Measurements from ENCODE around the gene PCSK1N. TPM values are rescaled to one million over a fixed set of nuclear protein-coding genes. Genes with fewer than 3 reads are reported as not detected.

The PCSK1N gene
- total and polyA plus RNA-seq, 9 of the 15 experiments (the other 6 are each of a cell fraction or from before 2014, with no cell fraction given): 0.07 to 0.55 (median 0.54) TPM; not detected in 6

DNA sequence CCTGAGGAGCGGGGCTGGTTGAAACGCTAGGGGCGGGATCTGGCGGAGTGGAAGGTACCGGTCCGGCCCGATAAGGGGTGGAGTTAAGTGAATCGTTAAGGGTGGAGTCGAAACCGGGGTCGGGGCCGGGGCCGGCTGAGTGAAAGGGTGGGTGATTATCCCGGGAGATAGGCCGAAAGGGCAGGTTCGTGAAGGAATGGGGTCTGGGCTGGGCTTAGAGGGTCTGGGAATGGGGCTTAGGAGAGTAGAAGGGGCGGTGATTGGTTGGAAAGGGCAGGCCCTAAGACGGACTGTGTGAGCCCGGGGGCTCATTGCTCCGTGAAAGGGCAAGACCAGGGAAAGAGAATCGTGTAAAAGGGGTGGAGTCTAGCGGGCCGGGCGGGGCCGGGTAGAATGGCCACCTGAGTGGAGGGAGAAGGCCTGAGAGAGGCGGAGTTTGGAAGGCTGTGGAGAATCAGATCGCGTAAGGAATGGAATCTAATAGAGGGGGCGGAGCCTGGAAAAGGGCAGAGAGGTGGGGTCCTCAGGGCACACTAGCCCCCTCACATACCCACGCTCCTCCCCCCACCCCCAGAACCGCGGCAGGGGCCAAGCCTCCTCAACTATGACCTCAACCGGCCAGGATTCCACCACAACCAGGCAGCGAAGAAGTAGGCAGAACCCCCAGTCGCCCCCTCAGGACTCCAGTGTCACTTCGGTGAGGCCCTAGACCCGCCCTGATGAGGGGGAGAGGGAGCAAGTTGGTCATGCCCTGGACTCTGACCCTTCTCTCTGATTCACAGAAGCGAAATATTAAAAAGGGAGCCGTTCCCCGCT is 33.1 kb downstream of the PCSK1N start (continued):
- TF ChIP-seq RAD51 (IDR thresholded peaks at IDR 0.05; ENCODE audit: borderline replicate concordance, low read depth) (no peak), ZC3H8 (IDR thresholded peaks at IDR 0.05) (0 out of 2 replicates have a peak, but pooled peaks have one; percentile 43), RBFOX2 (IDR thresholded peaks at IDR 0.05; ENCODE audit: low read depth, low read length) (peak; percentile 65), POLR2B (IDR thresholded peaks at IDR 0.05; ENCODE audit: low read depth, partially characterized antibody) (peak; percentile 92), PTTG1 (tag; IDR thresholded peaks at IDR 0.05; ENCODE audit: low read depth) (no peak), SREBF2 (CRISPR knock-in tag; IDR thresholded peaks at IDR 0.05) (no peak), SP1 (CRISPR knock-in tag; IDR thresholded peaks at IDR 0.05) (0 out of 2 replicates have a peak, but pooled peaks have one; percentile 52)
- TF ChIP-seq, protein P1, sequence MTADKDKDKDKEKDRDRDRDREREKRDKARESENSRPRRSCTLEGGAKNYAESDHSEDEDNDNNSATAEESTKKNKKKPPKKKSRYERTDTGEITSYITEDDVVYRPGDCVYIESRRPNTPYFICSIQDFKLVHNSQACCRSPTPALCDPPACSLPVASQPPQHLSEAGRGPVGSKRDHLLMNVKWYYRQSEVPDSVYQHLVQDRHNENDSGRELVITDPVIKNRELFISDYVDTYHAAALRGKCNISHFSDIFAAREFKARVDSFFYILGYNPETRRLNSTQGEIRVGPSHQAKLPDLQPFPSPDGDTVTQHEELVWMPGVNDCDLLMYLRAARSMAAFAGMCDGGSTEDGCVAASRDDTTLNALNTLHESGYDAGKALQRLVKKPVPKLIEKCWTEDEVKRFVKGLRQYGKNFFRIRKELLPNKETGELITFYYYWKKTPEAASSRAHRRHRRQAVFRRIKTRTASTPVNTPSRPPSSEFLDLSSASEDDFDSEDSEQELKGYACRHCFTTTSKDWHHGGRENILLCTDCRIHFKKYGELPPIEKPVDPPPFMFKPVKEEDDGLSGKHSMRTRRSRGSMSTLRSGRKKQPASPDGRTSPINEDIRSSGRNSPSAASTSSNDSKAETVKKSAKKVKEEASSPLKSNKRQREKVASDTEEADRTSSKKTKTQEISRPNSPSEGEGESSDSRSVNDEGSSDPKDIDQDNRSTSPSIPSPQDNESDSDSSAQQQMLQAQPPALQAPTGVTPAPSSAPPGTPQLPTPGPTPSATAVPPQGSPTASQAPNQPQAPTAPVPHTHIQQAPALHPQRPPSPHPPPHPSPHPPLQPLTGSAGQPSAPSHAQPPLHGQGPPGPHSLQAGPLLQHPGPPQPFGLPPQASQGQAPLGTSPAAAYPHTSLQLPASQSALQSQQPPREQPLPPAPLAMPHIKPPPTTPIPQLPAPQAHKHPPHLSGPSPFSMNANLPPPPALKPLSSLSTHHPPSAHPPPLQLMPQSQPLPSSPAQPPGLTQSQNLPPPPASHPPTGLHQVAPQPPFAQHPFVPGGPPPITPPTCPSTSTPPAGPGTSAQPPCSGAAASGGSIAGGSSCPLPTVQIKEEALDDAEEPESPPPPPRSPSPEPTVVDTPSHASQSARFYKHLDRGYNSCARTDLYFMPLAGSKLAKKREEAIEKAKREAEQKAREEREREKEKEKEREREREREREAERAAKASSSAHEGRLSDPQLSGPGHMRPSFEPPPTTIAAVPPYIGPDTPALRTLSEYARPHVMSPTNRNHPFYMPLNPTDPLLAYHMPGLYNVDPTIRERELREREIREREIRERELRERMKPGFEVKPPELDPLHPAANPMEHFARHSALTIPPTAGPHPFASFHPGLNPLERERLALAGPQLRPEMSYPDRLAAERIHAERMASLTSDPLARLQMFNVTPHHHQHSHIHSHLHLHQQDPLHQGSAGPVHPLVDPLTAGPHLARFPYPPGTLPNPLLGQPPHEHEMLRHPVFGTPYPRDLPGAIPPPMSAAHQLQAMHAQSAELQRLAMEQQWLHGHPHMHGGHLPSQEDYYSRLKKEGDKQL (CRISPR knock-in tag; IDR thresholded peaks at IDR 0.05; ENCODE audit: borderline replicate concordance): no peak
- TF ChIP-seq, protein P2, sequence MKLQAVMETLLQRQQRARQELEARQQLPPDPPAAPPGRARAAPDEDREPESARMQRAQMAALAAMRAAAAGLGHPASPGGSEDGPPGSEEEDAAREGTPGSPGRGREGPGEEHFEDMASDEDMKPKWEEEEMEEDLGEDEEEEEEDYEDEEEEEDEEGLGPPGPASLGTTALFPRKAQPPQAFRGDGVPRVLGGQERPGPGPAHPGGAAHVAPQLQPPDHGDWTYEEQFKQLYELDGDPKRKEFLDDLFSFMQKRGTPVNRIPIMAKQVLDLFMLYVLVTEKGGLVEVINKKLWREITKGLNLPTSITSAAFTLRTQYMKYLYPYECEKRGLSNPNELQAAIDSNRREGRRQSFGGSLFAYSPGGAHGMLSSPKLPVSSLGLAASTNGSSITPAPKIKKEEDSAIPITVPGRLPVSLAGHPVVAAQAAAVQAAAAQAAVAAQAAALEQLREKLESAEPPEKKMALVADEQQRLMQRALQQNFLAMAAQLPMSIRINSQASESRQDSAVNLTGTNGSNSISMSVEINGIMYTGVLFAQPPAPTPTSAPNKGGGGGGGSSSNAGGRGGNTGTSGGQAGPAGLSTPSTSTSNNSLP (IDR thresholded peaks at IDR 0.05; ENCODE audit: borderline replicate concordance, low read depth, low read length): no peak
- TF ChIP-seq, protein P3, sequence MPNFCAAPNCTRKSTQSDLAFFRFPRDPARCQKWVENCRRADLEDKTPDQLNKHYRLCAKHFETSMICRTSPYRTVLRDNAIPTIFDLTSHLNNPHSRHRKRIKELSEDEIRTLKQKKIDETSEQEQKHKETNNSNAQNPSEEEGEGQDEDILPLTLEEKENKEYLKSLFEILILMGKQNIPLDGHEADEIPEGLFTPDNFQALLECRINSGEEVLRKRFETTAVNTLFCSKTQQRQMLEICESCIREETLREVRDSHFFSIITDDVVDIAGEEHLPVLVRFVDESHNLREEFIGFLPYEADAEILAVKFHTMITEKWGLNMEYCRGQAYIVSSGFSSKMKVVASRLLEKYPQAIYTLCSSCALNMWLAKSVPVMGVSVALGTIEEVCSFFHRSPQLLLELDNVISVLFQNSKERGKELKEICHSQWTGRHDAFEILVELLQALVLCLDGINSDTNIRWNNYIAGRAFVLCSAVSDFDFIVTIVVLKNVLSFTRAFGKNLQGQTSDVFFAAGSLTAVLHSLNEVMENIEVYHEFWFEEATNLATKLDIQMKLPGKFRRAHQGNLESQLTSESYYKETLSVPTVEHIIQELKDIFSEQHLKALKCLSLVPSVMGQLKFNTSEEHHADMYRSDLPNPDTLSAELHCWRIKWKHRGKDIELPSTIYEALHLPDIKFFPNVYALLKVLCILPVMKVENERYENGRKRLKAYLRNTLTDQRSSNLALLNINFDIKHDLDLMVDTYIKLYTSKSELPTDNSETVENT (CRISPR knock-in tag; IDR thresholded peaks at IDR 0.05): peak; percentile 44; the same call in 1 of the 2 replicates

Measured in K562 (cell line).